HG03354 (cell line): ENCODE results near the gene GNG7.
A peak's percentile ranks its signal among the peaks of the same experiment; 100 is the strongest.

Source experiments
- ATAC-seq: cut with Tn5 transposase; IDR thresholded peaks from one replicate; pipeline ENCODE4 v1.9.1; 2021; ENCODE audit warnings: mild to moderate bottlenecking; ENCODE audit not compliant: unreplicated experiment, poor library complexity, severe bottlenecking

The GNG7 gene

DNA sequence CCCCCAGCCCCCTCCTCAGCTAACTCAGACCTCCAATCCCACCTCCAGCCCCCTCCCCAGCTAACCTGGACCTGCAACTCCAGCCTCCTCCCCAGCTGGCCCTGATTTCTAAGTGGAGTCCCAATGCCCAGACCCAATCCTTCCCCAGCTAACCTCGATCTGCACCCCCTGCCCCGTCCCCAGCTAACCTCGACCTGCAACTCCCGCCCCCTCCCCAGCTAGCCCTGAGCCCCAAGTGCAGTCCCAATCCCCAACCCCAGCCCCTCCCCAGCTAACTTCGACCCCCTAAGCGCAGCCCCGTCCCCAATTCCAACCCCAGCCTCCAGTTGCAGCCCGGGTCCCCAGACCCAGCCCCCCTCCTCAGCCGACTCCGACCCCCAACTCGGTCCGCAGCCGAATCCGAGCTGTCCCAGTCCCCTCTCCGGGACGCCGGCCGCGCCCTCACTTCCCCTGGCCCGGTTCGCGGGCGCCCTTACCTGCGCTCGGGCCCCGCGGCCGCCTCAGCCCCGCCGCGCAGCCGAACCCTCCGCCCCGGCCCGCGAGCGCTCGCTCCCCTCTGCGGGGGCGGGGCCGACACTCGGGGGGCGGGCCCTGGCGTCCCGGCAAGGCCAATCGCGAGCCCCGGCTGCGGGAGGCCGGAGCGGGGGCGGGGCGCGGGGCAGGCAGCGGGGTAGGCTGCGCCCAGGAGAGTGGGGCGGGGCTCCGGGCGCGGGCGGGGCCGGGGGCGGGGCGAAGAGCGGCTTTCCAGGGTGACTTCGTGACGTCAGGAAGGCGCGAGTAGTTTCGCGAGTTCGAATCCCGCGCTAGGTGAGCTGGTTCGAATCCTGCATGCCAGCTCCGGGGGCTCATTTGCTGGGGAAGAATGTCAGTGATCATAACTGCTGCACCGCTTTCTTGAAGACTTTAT lies at the start of gene GNG7:
GNG7 (minus strand) TSS at position 525 of the 907 bp plus-strand sequence. CDS start 182,006 bp downstream, outside the sequence.
- ATAC-seq, result peak; percentile 69

DNA sequence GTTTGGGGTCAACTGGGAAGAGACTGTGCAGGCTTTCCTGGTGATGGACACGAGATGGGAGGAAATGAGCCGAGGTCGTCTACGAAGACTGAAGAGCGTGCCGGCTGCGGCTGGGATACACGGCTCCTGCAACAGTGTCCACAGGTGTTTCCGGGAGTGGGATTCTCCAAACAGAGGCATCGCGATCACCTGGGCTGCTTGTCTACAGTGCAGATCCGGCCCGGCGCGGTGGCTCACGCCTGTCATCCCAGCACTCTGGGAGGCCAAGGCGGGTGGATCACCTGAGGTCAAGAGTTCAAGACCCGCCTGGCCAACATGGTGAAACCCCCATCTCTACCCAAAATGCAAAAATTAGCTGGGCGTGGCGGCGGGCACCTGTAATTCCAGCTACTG lies 48.9 kb upstream of the GNG7 start:
- ATAC-seq, result no peak

DNA sequence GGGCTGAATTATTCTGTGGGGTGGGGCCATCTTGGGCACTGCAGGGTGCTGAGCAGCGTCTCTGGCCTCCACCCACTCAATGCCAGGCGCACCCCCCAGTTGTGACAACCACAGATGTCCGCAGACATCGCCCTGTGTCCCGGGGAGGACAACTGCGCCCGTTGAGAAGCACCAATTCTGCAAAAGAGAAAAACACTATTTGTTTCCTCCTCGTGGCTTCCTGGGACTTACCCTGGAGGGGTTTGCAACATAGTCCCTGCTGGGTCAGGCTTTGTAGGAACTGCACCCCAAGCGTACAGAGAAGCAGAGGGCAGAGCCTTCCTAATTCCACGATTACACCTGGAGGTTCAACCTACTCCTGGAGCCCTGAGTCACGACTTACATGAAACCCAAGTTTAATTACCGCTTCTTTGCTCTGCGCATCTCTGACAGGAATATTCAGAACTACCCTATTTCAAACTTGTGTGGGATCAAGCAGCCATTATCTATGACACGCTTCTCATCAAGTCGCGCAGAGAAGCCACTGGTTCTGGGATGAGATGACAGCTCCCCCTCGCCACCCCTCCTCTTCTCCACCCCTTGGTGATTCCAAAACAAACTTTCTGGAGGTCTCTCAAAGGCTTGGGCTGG lies 48.4 kb upstream of the GNG7 start:
- no peak for ATAC-seq

DNA sequence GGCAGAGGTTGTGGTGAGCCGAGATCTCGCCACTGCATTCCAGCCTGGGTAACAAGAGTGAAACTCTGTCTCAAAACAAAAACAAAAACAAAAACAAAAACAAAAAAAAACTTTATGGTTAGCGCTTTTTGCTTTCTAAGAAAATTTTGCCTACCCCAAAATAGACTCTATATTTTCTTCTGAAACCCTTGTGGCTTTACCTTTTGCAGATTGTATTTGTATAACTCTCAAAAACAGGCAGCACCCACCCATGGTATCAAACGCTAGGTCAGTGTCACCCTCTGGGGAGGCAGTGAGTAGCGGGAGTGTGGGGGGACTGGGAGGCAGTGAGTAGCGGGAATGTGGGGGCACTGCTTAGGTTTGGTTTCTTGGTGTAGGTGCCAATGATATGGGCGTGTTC lies 44.9 kb upstream of the GNG7 start:
- ATAC-seq, result no peak

DNA sequence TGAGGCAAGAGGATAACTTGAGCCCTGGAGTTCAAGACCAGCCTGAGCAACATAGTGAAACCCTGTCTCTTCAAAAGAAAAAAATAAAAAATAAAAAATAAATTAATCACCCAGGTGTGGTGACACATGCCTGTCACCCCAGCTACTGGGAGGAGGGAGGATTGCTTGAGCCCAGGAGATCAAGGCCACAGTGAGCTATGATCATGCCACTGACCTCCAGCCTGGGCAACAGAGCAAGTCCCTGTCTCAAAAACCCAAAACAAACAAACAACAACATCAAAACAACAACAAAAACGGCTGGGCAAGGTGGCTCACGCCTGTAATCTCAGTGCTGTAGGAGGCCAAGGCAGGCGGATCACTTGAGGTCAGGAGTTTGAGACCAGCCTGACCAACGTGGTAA lies 41.6 kb upstream of the GNG7 start:
- ATAC-seq, result no peak

DNA sequence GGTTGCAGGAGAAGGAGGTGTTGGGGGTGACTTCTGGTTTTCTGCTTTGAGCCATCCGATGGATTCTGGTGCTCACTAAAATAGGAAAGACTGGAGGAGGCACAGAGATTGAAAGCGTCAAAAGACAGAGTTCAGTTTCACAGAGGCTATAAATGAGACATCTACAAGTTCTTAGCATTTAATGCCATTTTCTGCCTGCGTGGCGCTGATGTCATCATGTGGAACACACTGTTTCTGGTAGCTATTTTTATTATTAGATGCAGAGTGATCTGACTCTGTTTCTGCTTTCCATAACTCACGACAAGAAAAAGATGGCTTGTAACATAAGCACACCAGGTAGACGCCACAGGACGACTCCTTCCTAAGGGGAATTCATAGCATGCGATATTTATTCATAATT lies 40.6 kb upstream of the GNG7 start:
- no peak for ATAC-seq

DNA sequence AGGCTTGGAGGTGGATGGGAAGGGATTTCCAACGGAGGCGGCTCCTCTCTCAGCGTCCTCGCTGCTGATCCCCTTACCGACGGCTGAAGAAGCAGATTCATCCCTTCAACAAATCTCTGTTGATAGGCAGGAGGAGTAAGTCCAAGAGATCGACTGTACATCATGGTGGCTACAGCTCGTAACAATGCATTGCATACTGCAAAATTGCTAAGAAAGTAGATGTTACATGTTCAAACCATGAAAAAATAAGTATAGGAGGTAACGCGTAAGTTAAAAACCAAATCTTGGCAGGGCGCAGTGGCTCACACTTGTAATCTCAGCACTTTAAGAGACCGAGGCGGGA lies 37.8 kb upstream of the GNG7 start:
- no peak for ATAC-seq

DNA sequence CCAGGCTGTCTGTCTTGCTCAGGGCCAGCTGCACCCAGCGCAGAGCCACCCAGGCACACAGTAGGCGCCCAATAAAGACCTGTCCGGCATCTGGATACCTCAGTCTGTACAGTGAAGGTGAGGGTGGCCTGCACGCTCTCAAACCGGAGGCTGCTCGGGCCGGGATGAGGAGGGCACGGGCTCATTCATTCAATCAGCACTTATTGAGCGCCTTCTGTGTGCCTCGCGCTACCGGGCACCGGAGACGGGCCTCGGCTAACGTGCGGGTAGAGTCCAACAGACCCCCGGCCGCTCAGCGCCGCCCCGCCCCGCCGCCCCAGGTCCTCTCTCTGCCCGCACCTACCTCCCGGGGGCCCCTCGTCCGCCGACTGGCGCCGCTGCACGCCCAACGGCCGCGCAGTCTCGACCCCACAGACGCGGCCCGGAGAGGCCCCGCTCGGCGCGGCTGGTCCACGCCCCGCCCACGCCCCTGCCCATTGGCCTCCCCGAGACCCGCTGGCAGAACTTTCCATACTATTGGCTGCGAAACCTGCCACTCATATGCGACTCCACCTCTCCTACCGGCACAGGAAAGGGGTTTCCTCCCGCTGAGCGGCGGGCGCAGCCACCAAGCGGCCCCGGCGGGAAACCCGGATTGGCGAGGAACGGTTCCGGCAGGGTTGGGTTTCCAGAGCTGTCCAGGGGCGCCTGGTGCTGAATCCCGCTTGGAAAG lies 37.3 kb upstream of the GNG7 start, which contains the start of gene SLC39A3:
SLC39A3 (minus strand) TSS at position 416 of the 712 bp plus-strand sequence. CDS start 2,760 bp downstream, outside the sequence.
- ATAC-seq, result peak; percentile 92

DNA sequence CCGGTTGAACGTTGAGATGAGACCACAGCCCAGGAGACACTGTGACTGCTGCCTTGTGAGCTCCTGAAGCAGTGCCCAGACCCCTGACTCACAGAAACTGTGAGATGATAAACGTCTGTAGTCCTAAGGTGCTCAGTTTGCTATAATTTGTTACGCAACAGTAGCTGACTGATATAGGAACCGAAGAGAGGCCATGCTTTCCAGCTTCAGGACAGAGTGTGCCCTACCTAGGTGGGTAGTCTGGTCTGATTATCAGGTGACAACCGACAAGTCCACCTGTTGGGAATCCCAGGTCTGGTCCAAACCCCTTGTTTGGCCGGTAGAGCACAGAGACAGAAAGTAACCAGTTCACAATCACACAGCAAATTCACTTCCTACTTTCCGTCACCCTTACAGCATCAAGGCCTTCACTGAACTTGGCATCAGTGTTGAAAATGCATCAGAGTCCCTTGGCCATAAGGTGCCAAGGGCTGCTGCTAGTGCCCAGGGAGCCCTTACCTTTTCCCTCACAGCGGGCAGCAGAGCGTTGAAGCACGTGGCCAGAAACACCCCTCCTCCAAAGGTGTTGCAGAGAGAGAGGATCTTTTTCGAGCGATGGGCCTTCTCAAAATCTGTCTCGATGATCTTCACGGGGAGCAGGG lies 34.2 kb upstream of the GNG7 start:
- ATAC-seq, result no peak

DNA sequence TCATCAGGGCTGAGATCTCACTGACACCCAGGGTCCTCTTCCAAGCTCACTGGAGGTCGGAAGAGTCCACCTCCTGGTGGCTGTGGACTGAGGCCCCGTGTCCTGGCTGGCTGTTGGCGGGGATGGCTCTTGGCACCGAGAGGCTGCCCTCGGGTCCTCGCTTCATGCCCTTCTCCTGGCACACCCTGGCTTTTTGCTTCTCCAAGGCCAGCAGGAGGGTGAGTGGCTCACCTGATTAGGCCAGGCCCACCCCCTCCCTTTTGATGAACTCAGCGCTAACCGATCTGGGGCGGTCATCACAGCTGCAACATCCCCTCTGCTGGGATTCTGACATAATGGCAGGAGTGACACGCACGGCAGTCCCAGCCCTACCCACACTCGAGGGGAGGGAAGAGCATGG lies 32.9 kb upstream of the GNG7 start:
- no peak for ATAC-seq

DNA sequence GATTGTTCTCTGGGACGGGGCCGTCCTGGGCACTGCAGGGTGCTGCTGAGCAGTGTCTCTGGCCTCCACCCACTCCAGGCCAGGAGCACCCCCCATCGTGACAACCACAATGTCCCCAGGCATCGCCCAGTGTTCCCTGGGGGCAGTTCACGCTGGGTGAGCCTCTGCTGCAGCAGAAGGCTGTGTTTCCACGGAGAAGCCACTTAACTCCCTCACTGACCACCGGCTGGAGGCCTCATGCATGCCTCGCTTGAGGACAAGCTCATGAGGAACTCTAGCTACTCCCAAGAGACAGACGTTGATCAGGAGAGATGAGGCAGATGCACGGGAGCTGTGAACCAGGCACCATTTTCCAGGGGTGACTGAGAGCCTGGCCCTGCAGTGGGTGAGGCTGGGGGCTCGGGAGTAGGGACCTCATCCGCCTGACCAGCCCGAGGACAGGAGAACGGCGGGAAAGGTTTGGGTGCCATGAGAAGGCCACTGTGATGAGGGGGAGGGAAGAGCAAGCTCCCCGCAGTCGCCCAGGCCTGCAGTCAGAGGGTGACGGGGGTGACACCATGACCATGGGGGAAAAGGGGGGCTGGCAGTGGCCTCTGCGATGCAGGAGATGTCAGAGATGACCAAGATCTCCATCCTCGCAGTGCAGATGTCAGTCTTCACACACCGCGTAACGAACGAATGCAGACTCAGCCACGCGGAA lies 32.2 kb upstream of the GNG7 start:
- ATAC-seq, result no peak

DNA sequence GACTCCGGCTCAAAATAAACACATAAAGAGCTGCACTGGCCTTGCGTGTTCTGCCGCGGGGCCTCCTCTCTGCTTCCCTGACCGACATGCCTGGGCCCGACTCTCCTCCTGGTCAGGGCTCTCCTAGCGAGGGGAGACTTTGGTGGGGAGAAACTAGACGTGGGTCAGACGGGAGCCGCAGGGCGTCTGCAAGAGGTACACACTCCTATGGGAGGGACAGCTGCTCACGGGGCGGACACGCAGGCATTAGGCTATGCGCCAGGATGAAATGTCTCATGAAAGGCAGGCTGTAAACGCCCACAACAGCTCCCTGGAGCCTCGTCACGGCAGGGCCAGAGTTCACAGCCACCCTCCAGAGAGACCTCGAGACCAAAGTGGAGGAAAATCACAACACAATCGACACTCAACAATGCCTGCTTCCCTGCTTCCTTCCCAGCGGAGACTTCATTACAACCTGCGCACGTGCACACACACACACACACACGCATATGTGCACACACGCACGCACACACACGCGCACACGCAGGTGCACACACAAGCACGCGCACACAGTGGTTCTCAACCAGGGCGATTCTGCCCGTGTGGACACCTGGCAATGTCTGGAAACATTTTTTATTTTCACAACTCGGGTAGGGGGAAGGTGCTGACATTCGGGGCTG lies 31.6 kb upstream of the GNG7 start:
- no peak for ATAC-seq

DNA sequence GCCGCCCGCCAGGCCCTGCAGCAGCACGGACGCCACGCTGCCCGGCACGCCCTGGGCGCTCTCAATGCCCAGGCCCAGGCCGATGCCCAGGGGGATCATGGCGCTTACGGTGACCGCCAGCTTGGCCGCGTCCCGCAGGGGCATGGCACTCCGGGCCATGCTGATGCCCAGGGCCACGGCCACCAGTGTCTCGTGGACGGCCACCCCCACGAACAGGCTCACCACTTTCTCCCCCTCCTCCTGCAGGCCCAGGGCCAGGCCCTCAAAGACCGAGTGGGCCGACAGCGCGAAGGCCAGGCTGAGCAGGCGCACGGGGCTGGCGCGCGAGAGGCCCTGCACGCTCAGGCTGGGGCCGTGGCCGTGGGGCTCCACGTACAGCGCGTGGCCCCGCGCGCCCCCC lies 30.4 kb upstream of the GNG7 start:
- ATAC-seq, result no peak

DNA sequence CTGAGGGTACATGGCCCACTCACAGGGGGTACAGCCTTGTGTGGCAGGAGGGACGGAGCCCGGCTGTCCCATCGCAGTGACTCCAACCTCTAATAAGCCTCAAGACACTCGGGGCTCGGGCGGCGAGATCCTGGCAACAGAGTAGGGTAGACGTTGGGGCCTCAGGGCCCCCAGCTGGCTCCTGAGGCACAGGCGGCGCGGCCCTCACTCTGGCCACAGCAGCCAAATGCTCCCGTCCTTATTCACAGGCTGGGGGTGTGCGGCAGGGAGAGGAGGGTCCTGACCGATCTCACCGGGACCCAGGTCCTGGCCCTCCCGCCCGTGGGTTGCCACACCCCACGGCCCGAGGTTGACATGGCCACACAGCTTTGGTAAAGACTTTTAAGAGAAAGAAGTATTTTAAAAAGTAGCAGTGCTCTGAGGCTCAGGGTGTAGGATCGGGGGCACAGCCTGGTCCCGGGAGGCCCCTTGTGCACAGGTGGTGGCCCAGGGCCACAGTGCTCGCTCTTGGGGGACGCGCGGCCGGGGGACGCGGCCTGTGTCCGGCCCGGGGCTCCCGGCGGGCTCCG lies 29.7 kb upstream of the GNG7 start:
- no peak for ATAC-seq

DNA sequence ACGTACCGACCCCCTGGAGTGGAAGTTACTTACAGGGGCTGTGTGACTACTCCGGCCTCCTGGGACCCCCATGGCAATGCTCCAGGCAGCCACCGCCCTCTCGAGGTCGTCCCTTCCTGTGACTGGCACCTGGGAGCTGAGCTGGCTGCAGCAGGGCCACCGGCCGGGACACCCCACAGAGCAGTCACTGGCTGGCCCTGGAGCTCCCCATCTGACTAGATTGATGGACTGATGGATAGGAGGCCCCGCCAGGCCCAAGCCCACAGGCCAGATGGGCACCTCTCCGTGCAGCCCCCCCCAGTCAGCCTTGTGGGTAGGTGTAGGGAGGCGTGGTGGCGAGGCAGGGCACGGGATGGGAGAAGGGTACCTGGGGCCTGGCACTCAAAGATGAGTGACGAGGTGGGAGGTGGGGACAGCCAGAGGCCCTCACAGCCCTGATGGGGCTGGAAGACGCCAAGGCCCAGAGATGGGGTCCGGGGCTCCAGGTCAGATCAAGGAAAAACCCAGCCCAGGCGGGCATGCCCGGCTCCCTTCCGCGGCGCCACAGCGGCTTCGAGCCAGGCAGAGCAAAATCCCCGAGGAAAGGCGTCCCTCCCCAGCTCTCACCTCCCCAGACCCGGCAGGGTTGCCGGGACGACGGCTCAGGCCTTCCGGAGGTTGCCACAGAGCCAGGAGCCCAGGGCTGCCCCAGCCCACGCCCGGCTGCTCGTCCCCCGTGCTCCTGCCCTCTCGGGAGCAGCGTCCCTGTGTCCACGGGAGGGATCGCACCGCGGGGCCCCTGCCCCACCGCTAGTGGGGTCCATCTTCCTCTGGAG lies 28.9 kb upstream of the GNG7 start:
- no peak for ATAC-seq

DNA sequence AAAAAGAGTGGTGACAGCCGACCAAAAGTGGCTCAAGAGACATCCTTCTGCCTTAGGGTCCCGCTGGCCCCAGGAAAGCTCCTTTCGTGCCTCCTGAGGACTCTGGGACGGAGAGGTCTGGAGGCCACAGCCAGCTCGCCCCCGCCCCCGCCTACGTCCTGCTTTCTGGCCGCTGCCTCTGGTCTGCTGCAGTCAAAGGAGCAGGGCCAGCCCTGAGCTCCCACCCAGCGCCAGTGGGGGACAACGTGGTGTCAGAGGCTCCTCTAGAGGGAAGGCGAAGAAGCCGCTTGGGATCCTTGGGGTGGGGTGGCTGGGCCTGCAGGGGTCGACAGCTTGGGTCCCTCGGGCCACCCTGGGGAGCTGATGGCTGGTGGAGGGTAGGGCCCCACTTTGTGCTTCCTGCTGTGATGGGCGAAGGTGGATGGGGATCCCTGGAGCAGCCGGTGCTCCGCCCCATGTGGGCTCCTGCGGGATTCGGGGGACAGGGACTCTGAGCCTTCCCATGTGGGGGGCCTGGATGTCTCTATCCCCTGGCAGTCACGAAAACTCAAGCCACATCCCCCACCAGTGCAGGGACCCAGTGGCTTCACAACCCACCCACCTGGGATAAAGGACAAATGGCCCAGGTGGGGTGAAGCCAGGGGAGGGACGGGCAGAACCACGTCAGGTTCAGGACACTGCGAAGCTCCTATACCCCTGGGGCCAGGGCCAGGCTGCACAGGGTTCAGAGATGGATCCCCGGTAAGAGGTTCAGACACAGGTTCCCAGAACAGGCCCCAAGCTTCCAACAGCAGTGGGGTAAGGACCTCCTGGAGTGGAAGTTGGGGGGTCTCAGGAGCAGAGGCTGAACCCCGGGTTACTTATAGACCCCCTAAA lies 27.7 kb upstream of the GNG7 start:
- no peak for ATAC-seq

DNA sequence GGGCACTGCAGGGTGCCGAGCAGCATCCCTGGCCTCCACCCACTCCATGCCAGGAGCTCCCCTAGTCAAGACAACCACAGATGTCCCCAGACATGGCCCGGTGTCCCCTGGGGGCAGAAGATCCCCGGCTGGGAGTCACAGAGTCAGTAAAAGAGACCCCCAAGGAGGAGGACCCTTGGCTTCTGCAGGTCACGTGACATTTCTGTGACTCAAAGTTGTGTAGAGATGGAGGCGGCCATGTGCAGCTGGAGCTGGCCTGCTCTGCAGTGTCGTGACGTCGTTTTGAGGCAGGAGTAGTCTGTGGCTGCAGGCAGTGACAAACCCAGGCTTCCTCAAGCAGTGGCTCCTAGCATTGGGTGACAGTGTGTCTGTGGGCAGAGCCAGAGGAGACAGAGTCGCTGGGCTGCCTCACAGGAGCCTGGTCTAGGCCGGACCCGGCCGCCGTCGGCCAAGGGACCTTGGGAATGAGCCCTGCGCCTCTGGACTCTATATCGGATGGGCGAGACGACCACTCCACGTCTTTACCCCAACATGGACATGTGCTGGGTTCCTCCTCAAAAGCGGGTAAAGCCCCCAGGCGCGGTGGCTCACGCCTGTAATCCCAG lies 26.4 kb upstream of the GNG7 start:
- no peak for ATAC-seq
